LNCaP clone FGC (cell line): ENCODE data around the gene DIAPH3.

Experiments used
- DNase-seq: peaks from one replicate; pipeline ENCODE4 v3.0.0-alpha.2; 2011; ENCODE audit warnings: low read depth
- H3K4me3 ChIP-seq: 2 replicates; pipeline ENCODE4 v1.5.1; 2011; ENCODE audit warnings: mild to moderate bottlenecking, low read depth, low read length, control low read depth
- CTCF ChIP-seq: IDR thresholded peaks from 2 replicates; pipeline ENCODE4 v1.5.1; 2012; ENCODE audit warnings: mild to moderate bottlenecking; ENCODE audit not compliant: control insufficient read depth, insufficient read depth; ENCODE audit errors: extremely low read depth

The DIAPH3 gene

DNA sequence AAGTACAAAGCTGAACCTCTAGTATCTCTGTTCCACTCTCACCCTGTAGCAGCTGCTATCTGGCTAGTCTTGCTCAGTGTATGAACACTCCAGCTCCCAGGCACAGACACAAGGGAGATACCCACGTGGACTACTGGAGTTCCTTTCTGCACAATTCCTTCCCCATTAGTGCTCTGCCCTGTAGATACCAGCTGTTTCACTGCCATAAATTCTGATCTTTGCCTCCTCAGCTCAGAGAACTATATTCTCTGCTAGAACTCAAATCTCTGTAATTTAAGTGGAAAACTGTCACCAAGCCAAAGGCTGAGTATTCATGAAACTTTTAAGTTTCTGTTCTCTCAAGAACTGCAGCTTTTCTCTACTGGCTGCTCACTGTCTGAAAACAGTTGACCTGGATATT, 273.7 kb downstream of the DIAPH3 start:
- no peak for TF ChIP-seq CTCF
- no peak overlapping the region for H3K4me3 ChIP-seq
- no peak for DNase-seq

DNA sequence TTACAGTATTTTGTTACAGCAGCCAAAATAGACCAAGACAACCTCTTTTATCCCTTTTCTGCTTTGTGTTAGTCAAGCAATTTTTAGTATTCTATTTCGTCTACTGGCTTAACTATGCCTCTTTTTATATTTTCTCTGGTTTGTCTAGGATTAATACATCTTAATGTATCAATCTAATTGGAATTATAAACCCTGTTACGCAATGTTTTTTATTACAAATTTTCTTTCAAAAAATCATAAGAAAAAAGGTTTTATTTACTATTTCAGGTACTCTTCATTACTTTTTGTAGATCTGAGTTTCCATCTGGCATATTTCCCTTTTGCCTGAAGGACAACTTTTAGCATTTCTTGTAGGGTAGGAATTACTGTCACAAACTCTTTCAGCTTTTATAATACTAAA, 275.3 kb downstream of the DIAPH3 start:
- no peak for DNase-seq
- no peak for TF ChIP-seq CTCF
- H3K4me3 ChIP-seq: no peak overlapping the region

GRCh38 chr13:59885076-59885475, 278.7 kb downstream of the DIAPH3 start:
- no peak for TF ChIP-seq CTCF
- no peak overlapping the region for H3K4me3 ChIP-seq
- no peak for DNase-seq

DNA sequence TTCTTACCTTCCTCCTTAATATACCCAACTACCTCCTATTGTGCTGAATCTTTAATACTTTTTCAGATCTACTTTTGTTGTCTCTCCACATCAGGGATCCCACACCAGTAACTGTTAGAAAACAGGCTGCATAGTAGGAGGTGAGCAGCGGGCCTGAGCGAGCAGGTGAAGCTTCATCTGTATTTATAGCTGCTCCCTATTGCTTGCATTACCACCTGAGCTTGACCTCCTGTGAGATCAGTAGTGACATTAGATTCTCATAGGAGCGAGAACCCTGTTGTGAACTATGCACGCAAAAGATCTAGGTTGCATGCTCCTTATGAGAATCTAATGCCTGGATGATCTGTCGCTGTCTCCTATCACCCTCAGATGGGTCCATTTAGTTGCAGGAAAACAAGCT, 279.8 kb downstream of the DIAPH3 start:
- no peak for DNase-seq
- H3K4me3 ChIP-seq: no peak overlapping the region
- no peak for TF ChIP-seq CTCF

GRCh38 chr13:59880468-59880867, 283.3 kb downstream of the DIAPH3 start:
- TF ChIP-seq CTCF: no peak
- no peak for DNase-seq
- no peak overlapping the region for H3K4me3 ChIP-seq

GRCh38 chr13:59879281-59879680, 284.4 kb downstream of the DIAPH3 start:
- no peak for DNase-seq
- H3K4me3 ChIP-seq: no peak overlapping the region
- no peak for TF ChIP-seq CTCF

DNA sequence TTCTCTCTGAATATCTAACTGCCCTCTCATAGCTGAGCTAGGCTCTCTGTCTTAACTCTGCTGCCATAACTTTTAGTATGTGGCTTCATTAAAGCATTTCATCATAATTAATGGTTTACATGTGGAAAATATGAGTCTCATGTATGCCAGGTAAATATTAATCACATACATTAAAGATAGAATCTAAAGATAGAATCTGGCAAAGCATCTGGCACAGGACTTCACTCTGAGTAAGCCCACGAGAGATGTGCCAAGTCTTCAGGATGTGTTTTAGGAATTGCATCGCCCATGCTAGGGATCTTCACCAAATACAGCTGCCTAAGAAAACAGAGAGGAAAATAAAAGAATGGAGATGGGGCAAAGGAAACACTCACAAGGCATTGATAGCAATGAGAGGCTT, 285.8 kb downstream of the DIAPH3 start:
- H3K4me3 ChIP-seq: no peak overlapping the region
- peak; percentile 26 for DNase-seq
- no peak for TF ChIP-seq CTCF
